HG03196 (cell line): ENCODE measurements around the gene CLEC2D.
A peak's percentile ranks its signal among the peaks of the same experiment; 100 is the strongest.
"Not testable (repeated sequence)": the region's sequence is repeated elsewhere in the genome, so short reads cannot be mapped to it uniquely, and the experiment has no call there.

Experiments
- ATAC-seq: cut with Tn5 transposase; IDR thresholded peaks from one replicate; pipeline ENCODE4 v1.9.1; 2021; ENCODE audit not compliant: unreplicated experiment

Gene CLEC2D

GRCh38 chr12:9699269-9699897 lies 29.9 kb downstream of the CLEC2D start:
- ATAC-seq, result no peak

- no peak for ATAC-seq
Measured at GRCh38 chr12:9699898-9700605, 30.5 kb downstream of the CLEC2D start.

- no peak for ATAC-seq
Measured at GRCh38 chr12:9700606-9700956, 31.1 kb downstream of the CLEC2D start.

GRCh38 chr12:9701380-9702154 lies 32.1 kb downstream of the CLEC2D start:
- no peak for ATAC-seq

- no peak for ATAC-seq
Measured at GRCh38 chr12:9702255-9702654, 32.7 kb downstream of the CLEC2D start.

- not testable (repeated sequence) for ATAC-seq
Measured at GRCh38 chr12:9704561-9704960, 35.0 kb downstream of the CLEC2D start.

DNA sequence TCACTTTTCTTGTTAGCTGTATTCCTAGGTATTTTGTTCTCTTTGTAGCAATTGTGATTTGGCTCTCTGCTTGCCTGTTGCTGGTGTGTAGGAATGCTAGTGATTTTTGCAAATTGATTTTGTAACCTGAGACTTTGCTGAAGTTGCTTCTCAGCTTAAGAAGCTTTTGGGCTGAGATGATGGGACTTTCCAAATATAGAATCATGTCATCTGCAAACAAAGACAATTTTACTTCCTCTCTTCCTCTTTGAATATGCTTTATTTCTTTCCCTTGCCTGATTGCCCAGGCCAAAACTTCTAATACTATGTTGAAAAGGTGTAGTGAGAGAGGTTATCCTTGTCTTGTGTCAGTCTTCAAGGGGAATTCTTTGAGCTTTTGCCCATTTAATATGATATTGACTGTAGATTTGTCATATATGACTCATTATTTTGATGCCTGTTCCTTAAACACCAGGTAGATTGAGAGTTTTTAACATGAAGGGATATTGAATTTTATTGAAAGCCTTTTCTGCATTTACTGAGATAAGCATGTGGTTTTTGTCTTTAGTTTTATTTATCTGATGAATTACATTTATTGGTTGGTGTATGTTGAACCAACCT lies 36.7 kb downstream of the CLEC2D start:
- no peak for ATAC-seq

- ATAC-seq, result no peak
Measured at GRCh38 chr12:9707356-9707755, 37.8 kb downstream of the CLEC2D start.

DNA sequence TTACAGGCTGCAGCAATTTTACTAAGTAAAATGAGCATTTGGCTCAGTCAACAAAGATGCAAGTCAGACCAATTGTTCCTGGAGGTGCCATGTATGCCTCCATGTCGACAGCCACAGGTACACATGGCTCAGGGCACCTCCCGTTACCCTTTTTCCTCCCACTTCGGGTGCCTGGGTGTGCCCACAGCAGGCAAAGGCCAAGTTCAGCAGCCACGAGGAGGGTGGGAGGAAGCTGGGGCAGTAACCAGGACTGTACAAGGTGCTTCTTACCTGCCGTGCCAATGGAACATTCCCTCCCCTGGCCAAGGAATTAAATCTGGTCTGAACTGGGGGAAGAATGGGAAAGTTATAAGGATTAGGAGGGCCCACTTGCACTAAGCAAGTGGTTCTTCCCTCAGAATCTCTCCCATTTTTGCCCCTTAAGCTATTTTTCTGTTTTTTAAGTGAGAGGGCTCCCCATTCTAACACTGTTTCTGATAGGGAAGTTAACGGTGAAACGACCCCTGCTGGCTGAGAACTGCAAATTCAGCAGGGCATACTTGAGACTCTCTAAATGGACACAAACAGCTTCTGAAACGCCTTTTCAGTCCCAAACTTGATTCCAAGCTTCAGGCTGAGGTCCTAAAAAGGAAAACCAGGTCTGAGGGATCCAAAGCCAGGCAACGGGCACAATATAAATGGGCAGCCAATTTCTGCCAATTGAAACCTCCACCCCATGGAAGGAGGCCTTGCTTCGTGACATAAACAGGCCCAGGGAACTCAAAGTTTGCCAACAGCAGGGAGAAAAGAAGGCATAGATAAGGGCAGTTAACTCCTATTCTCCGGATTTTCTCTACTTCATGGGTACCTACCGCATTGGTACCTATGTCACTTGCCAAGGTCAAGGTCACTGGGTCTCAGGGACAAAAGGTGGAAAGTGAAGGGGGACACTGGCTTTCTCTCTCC lies 38.6 kb downstream of the CLEC2D start:
- no peak for ATAC-seq

- ATAC-seq, result no peak
Measured at GRCh38 chr12:9708853-9709252, 39.3 kb downstream of the CLEC2D start.

DNA sequence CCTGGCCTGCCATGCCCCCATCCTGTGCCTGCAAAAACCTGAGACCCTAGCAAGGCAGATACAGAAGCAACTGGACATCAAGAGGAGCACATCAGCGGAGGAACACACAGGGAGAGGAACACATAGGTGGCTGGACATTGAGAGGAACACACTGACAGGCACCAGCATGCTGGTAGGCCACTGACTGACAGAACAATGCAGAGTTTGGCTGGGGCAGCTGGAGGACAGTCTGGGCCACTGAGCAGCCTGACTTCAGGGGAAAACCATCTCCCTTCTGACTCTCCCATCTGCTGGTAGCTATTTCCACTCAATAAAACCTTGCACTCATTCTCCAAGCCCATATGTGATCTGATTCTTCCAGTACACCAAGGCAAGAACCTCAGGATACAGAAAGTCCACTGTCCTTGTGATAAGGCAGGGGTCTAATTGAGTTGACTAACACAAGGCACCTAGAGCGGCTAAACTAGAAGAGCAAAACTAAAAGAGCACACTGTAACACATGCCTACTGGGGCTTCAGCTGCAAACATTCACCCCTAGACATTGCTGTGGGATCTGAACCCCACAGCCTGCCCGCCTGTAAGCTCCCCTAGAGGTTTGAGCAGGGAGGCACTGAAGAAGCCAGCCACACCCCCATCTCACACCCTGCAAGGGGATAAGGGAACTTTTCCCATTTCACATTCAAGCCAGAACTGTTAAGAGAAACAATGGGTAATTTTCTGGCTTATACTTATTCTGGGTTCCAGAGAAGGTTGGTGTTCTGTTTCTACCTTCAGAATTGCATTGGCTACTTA lies 41.3 kb downstream of the CLEC2D start:
- no peak for ATAC-seq

DNA sequence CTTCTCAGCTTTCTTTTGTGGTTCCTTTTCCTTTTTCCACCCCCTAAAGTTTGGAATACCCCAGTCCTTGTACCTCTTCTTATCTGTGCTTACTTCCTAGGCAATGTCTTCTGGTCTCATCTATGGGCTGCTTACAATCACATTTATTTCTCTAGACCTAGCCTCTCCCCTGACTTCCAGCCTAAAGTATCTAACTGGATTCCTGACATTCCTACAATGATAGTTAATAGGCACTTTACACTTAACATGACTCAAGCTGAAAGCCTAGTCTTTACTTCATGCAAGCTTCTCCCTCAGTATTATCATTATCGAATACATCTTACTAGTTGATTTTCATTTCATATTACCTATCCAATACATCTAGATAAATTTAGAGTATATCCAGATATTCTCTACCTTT lies 42.2 kb downstream of the CLEC2D start:
- no peak for ATAC-seq

DNA sequence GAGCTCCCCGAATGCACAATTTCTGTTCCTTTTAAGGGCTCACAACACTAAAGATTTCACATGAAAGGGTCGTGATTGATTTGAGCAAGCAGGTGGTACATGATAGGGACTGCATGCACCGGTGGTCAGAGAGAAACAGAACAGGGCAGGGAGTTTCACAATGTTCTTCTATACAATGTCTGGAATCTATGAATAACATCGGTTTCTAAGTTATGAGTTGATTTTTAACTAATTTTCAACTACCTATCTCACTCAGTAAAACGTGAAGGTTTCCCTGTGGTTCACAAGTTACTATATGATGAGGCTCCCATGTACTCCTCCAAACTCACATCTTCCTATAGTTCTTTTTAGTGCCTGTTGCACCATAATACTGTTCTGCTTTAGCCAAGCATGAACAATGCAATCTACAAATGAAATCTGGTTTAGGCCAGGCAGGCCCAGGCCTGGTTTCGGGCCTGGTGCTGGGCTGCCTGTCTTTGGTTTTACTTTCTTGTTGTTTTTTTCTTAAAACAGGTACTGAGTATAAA lies 43.6 kb downstream of the CLEC2D start:
- ATAC-seq, result peak; percentile 76

DNA sequence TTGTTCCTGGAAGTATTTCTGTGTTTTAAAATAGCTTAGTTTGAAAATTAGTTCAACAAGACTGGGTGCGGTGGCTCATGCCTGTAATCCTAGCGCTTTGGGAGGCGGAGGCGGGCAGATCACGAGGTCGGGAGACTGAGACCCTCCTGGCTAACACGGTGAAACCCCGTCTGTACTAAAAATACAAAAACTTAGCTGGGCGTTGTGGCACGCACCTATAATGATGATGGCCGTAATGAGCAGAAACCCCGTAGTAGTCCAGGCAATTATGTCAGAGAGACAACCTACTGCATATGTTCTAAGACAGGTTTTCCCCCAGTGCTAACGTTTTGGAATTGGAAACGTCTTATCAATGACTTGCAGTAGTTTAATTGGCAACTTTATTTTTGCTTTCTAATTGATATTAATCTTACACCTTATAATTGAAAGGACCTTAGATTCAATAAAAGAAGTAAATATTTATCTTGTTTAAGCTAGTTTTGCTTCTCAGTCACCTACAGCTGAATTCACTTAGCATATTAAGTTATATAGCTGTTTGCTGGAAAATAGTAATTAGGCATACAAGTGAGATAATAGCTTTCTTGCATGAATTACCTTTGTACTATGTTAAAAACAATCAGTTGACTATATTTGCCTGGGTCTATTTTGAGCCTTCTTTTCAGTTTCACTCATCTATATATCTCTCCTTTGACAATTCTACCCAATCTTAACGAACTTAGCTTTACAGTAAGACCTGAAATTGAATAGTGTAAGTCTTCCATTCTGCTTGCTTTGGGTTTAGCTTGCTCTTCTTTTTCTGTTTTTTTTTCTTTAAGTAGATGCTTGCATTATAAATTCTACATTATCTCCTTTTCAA lies 47.8 kb downstream of the CLEC2D start:
- no peak for ATAC-seq

GRCh38 chr12:9718968-9719367 lies 49.5 kb downstream of the CLEC2D start:
- ATAC-seq, result no peak

GRCh38 chr12:9719790-9720189 lies 50.3 kb downstream of the CLEC2D start:
- no peak for ATAC-seq

DNA sequence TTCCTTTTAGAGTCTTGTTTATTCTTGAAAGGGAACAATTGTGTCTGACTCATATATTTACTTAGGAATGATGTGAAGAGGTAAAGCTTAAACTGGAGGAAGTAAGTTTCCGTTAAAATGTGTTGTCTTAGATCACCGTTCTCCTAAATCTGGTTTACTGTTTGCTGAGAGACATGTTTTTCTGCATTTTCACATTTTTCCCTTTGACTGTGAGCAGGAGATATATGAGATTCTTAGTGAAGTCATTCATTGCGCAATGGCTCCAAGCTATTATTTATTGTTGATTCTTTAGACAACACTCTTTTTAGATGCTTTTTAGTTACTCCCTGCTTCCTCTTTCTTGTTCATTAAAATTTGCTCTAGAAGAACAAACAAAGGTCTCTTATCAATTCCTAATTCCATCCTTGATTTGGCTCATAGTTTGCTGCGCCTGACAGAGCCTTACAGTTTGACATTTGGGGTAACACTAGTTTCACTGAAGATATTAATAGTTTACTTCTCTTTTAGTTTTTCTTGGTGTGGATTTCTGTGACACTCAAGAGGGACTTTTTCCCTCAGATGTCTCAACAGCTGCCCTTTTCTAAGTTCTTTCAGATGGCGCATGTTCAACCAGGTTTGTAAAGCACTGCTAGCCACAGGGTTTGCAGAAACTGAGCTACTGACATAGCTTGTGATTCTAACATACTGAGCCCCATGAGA lies 52.0 kb downstream of the CLEC2D start:
- ATAC-seq, result peak; percentile 69

- ATAC-seq, result no peak
Measured at GRCh38 chr12:9724023-9724422, 54.5 kb downstream of the CLEC2D start.
